Rectal smooth muscle tissue (tissue), 1 donor: ENCODE measurements around the gene SDK1.

Source experiments
- H3K27ac ChIP-seq: one replicate; pipeline ENCODE4 v1.7.0; 2013; ENCODE audit warnings: low read depth, low read length, inconsistent platforms
- H3K27me3 ChIP-seq: one replicate; pipeline ENCODE4 v1.7.0; 2013; ENCODE audit warnings: low read length; ENCODE audit not compliant: control insufficient read depth, insufficient read depth
- H3K36me3 ChIP-seq: one replicate; pipeline ENCODE4 v1.7.0; 2013; ENCODE audit warnings: low read length; ENCODE audit not compliant: control insufficient read depth, insufficient read depth
- H3K4me1 ChIP-seq: one replicate; pipeline ENCODE4 v1.7.0; 2013; ENCODE audit warnings: low read length; ENCODE audit not compliant: control insufficient read depth, insufficient read depth
- H3K4me3 ChIP-seq: one replicate; pipeline ENCODE4 v1.7.0; 2013; ENCODE audit warnings: low read length
- H3K9ac ChIP-seq: one replicate; pipeline ENCODE4 v1.7.0; 2013; ENCODE audit warnings: low read length

SDK1 gene

GRCh38 chr7:3272691-3273141 lies 28.3 kb upstream of the SDK1 start:
- Histone ChIP-seq H3K9ac (no peak overlapping the region), H3K27me3 (no peaks in the 10 kb centered on the region), H3K36me3 (no peaks in the 10 kb centered on the region), H3K4me1 (no peaks in the 10 kb centered on the region), H3K27ac (no peak overlapping the region), H3K4me3 (no peak overlapping the region)

DNA sequence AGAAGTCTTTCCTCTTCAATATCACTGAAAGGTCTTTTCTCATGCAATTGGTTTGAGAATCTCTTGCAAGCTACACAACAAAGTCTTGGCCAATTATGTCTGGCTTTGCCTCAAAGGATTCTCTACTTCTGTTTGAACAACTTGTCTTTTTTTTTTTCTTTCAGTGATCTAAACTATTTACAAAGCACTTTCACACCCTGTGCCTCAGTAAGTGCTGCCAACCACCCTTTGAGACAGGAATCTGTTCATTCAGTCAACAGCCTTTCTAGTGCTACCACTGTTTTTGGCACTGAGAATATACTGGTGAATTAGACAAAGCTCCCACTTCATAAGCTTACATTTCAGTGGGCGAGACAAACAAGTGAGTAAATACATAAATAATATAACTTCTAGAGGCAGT lies 26.9 kb upstream of the SDK1 start:
- no peaks in the 10 kb centered on the region for H3K27me3 ChIP-seq
- no peak overlapping the region for H3K27ac ChIP-seq
- no peak overlapping the region for H3K9ac ChIP-seq
- no peaks in the 10 kb centered on the region for H3K36me3 ChIP-seq
- no peaks in the 10 kb centered on the region for H3K4me1 ChIP-seq
- no peak overlapping the region for H3K4me3 ChIP-seq

- Histone ChIP-seq H3K9ac (no peak overlapping the region), H3K4me3 (no peak overlapping the region), H3K27me3 (no peaks in the 10 kb centered on the region), H3K27ac (no peak overlapping the region), H3K4me1 (no peaks in the 10 kb centered on the region), H3K36me3 (no peaks in the 10 kb centered on the region)
Observed at GRCh38 chr7:3277604-3278572, 23.2 kb upstream of the SDK1 start.

- no peak overlapping the region for H3K4me3 ChIP-seq
- H3K4me1 ChIP-seq, result no peaks in the 10 kb centered on the region
- no peaks in the 10 kb centered on the region for H3K36me3 ChIP-seq
- H3K27ac ChIP-seq, result no peak overlapping the region
- H3K27me3 ChIP-seq, result no peaks in the 10 kb centered on the region
- H3K9ac ChIP-seq, result no peak overlapping the region
Observed at GRCh38 chr7:3279147-3279818, 21.8 kb upstream of the SDK1 start.

DNA sequence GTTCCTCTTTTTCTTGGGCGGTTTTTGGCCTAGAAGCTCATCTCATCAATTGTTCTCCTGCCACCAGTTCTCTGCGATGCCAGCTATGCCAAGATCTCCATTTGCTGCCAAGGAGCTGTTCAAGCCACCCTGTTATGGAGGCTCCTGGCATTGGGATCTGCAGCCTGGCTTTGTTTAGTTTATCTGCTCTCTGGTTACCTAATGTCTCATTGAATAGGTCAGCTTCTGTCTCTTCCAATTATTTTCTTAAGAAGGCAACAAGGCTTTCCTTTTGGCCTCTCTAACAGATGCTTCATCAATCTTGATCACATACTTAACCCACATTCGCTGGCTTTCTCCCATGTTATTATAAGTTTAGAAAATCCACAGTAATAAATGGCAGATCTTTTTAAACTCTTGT lies 20.6 kb upstream of the SDK1 start:
- Histone ChIP-seq H3K27me3 (no peaks in the 10 kb centered on the region), H3K4me3 (no peak overlapping the region), H3K27ac (peak overlapping the region; percentile 48), H3K36me3 (no peaks in the 10 kb centered on the region), H3K9ac (no peak overlapping the region), H3K4me1 (no peaks in the 10 kb centered on the region)

GRCh38 chr7:3280946-3281656 lies 20.0 kb upstream of the SDK1 start:
- peak overlapping the region; percentile 48 for H3K27ac ChIP-seq
- no peaks in the 10 kb centered on the region for H3K27me3 ChIP-seq
- H3K4me1 ChIP-seq, result no peaks in the 10 kb centered on the region
- no peak overlapping the region for H3K4me3 ChIP-seq
- no peaks in the 10 kb centered on the region for H3K36me3 ChIP-seq
- H3K9ac ChIP-seq, result no peak overlapping the region

- Histone ChIP-seq H3K36me3 (no peaks in the 10 kb centered on the region), H3K27me3 (no peaks in the 10 kb centered on the region), H3K9ac (no peak overlapping the region), H3K4me1 (no peaks in the 10 kb centered on the region), H3K4me3 (no peak overlapping the region), H3K27ac (no peak overlapping the region)
Observed at GRCh38 chr7:3282457-3282856, 18.6 kb upstream of the SDK1 start.

DNA sequence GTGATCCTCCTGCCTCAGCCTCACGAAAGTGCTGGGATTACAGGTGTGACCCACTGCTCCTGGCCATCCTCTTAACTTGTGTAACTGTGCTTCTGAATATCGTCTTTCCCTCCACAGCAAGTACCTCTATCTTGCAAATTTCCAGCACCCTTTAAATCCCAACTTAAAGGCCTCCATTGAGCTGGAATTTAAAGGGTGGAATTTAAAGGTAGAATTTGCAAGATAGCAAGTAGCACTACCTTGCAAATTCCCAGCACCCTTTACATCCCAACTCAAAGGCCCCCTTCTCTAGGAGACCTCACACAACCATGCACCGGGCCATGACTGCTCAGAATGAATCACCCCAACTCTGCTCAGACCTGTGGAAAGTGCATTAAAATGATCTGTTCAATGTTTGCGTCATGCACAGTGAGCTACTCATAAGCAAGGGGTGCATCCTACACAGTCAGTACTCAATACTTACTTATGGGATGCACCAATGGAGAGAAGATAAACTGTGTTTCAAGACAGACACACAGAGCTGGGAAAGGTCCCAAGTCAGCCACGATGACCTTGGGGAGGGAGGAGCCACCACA lies 17.8 kb upstream of the SDK1 start:
- no peaks in the 10 kb centered on the region for H3K4me1 ChIP-seq
- no peak overlapping the region for H3K27ac ChIP-seq
- no peaks in the 10 kb centered on the region for H3K27me3 ChIP-seq
- no peaks in the 10 kb centered on the region for H3K36me3 ChIP-seq
- H3K9ac ChIP-seq, result no peak overlapping the region
- no peak overlapping the region for H3K4me3 ChIP-seq

- Histone ChIP-seq H3K27me3 (no peaks in the 10 kb centered on the region), H3K4me3 (no peak overlapping the region), H3K4me1 (no peaks in the 10 kb centered on the region), H3K27ac (no peak overlapping the region), H3K9ac (no peak overlapping the region), H3K36me3 (no peaks in the 10 kb centered on the region)
Observed at GRCh38 chr7:3285652-3286051, 15.4 kb upstream of the SDK1 start.

DNA sequence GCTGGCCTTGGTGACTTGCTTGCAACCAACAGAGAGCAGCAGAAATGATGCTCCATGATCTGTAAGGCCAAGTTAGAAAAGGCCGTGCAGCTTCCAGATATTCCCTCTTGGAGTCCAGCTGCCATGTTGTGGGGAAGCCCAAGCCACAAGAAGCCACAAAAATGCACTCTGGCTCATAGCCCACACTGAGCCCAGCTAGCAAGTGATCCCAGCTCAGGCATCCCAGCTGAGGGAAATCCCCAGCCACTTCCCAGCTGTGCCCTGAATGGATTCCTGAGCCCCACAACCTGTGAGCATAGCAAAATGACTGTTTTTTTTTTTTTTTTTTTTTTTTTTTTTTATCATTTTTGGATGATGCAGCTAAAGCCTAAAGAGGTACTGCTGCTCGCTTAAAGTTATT lies 11.1 kb upstream of the SDK1 start:
- Histone ChIP-seq H3K4me1 (no peaks in the 10 kb centered on the region), H3K36me3 (no peaks in the 10 kb centered on the region), H3K27ac (no peak overlapping the region), H3K9ac (no peak overlapping the region), H3K27me3 (no peaks in the 10 kb centered on the region), H3K4me3 (no peak overlapping the region)

GRCh38 chr7:3292694-3293093 lies 8.4 kb upstream of the SDK1 start:
- Histone ChIP-seq H3K4me1 (no peaks in the 10 kb centered on the region), H3K9ac (no peak overlapping the region), H3K36me3 (no peaks in the 10 kb centered on the region), H3K4me3 (no peak overlapping the region), H3K27ac (no peak overlapping the region), H3K27me3 (no peaks in the 10 kb centered on the region)

- no peaks in the 10 kb centered on the region for H3K4me1 ChIP-seq
Observed at GRCh38 chr7:3294432-3295100, 6.5 kb upstream of the SDK1 start.

More at GRCh38 chr7:3294432-3295100, 6.5 kb upstream of the SDK1 start:
- Histone ChIP-seq H3K4me3 (no peak overlapping the region), H3K36me3 (no peaks in the 10 kb centered on the region), H3K9ac (no peak overlapping the region), H3K27ac (no peak overlapping the region), H3K27me3 (no peaks in the 10 kb centered on the region)
